Hepatocyte (in vitro differentiated cells): ENCODE measurements around the gene COX15. TPM values are rescaled to one million over a fixed set of nuclear protein-coding genes. Genes with fewer than 3 reads are reported as not detected.

Experiments used
- DNase-seq: peaks from one replicate; pipeline ENCODE4 v3.0.0-alpha.2; 2016; ENCODE audit warnings: low spot score
- H2AFZ ChIP-seq: fragments of 200-600 bp; sonication (generic); 2 replicates; pipeline ENCODE4 v1.6.0; 2016; ENCODE audit warnings: antibody characterized with exemption, mild to moderate bottlenecking
- H3K27ac ChIP-seq: fragments of 200-600 bp; sonication (generic); 2 replicates; pipeline ENCODE4 v1.5.1; 2016; ENCODE audit warnings: mild to moderate bottlenecking
- H3K27me3 ChIP-seq: fragments of 200-600 bp; sonication (generic); 2 replicates; pipeline ENCODE4 v1.6.1; 2016
- H3K36me3 ChIP-seq: fragments of 200-600 bp; sonication (generic); replicated peaks from 2 replicates; pipeline ENCODE4 v1.5.1; 2016; ENCODE audit warnings: low read depth; ENCODE audit not compliant: insufficient read depth
- H3K4me1 ChIP-seq: fragments of 200-600 bp; sonication (generic); 2 replicates; pipeline ENCODE4 v1.5.1; 2016; ENCODE audit warnings: mild to moderate bottlenecking, moderate library complexity; ENCODE audit not compliant: insufficient read depth
- H3K4me2 ChIP-seq: fragments of 200-600 bp; sonication (generic); 2 replicates; pipeline ENCODE4 v1.6.0; 2016
- H3K4me3 ChIP-seq: fragments of 200-600 bp; sonication (generic); 2 replicates; pipeline ENCODE4 v1.5.1; 2016; ENCODE audit warnings: mild to moderate bottlenecking
- H3K79me2 ChIP-seq: fragments of 200-600 bp; sonication (generic); 2 replicates; pipeline ENCODE4 v1.6.0; 2017; ENCODE audit warnings: mild to moderate bottlenecking
- H3K9me2 ChIP-seq: fragments of 200-600 bp; sonication (generic); replicated peaks from 2 replicates; pipeline ENCODE4 v1.6.0; 2017; ENCODE audit warnings: mild to moderate bottlenecking; ENCODE audit not compliant: insufficient read depth
- H3K9me3 ChIP-seq: fragments of 200-600 bp; sonication (generic); 2 replicates; pipeline ENCODE4 v1.5.1; 2016; ENCODE audit warnings: low read depth, mild to moderate bottlenecking
- H4K20me1 ChIP-seq: fragments of 200-600 bp; sonication (generic); 2 replicates; pipeline ENCODE4 v1.6.0; 2016; ENCODE audit warnings: mild to moderate bottlenecking; ENCODE audit not compliant: insufficient read depth, poor library complexity, severe bottlenecking
- CTCF ChIP-seq: fragments of 200-600 bp; sonication (generic); IDR thresholded peaks from 2 replicates; pipeline ENCODE4 v1.5.1; 2016; ENCODE audit warnings: antibody characterized with exemption, mild to moderate bottlenecking; ENCODE audit not compliant: poor library complexity
- EZH2 ChIP-seq: fragments of 200-600 bp; sonication (generic); IDR thresholded peaks from 2 replicates; pipeline ENCODE4 v1.6.1; 2016; ENCODE audit warnings: antibody characterized with exemption, mild to moderate bottlenecking, borderline replicate concordance
- EZH2phosphoT487 ChIP-seq: fragments of 200-600 bp; sonication (generic); IDR thresholded peaks from one replicate; pipeline ENCODE4 v1.6.1; 2018; ENCODE audit warnings: antibody characterized with exemption, mild to moderate bottlenecking, low read depth, moderate library complexity; ENCODE audit not compliant: unreplicated experiment, severe bottlenecking
- WGBS: methylation state at CpG from one replicate; pipeline ENCODE4 v1.1.6; 2016; ENCODE audit warnings: low lambda C conversion rate; ENCODE audit errors: missing lambda C conversion rate; 5-methylcytosine and 5-hydroxymethylcytosine counted together
- polyA plus RNA-seq: library from polyadenylated mRNA; unstranded; fragments of >200 nt; fragmentation: Nextera tagmentation; extraction: Ambion mirVana; gene quantifications from 2 replicates; pipeline ENCODE4 v1.2.1, GENCODE V29; 2016
- total RNA-seq: library from RNA; depleted of rRNA; stranded (reverse); fragments of >200 nt; gene quantifications from 2 replicates; pipeline ENCODE4 v1.2.3, GENCODE V29; 2014

The COX15 gene
- total and polyA plus RNA-seq, 2 experiments from 2014 or later: 28.5 to 42.0 TPM

- no peaks in the 10 kb centered on the region for H3K36me3 ChIP-seq
- H3K79me2 ChIP-seq: peaks cover 2% of the 10 kb centered on the region
- H3K27me3 ChIP-seq: no peaks in the 10 kb centered on the region
- H3K4me3 ChIP-seq: no peak overlapping the region
- 88% methylated on average over 1 of the region's 1 CpG for WGBS
- no peak overlapping the region for H3K4me2 ChIP-seq
- no peaks in the 10 kb centered on the region for H4K20me1 ChIP-seq
- no peak overlapping the region for H2AFZ ChIP-seq
- no peaks in the 10 kb centered on the region for H3K9me3 ChIP-seq
- no peak overlapping the region for H3K27ac ChIP-seq
- no peak for DNase-seq
- TF ChIP-seq CTCF (no peak), EZH2 (no peak), EZH2phosphoT487 (no peak)
- H3K4me1 ChIP-seq: no peaks in the 10 kb centered on the region
- H3K9me2 ChIP-seq: no peaks in the 10 kb centered on the region
Measured at GRCh38 chr10:99760321-99760720, 28.4 kb upstream of the COX15 start.

DNA sequence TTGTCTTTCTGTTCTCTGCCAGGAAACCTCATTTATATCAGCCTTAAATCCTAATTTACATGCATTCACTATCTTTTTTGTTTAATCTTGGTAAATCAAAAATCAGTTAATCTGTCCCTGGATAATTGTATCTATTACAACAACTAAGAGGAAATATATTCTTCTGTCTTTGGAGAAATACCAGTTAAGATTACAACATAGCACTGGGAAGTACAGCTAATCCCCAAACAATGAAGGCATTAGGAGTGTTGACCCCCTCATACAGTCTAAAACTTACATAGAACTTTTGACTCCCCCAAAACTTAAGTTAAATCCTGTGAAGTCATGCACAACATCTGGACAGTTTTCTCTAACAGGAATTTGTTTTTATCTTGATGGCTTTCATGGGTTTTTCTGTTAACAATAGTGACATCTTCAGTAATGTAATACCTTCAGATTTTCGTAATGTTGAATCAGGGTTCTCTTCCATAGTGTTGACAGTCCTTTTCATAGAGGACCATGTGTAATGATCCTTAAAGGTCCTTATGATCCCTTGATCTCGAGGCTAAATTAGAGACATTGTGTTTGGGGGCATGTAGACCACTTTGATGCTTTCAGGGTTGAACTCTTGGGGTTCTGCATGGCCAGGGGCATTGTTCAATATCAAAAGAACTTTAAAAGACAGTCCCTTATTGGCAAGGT, 26.4 kb upstream of the COX15 start:
- 83% methylated on average over 2 of the region's 2 CpGs for WGBS

DNA sequence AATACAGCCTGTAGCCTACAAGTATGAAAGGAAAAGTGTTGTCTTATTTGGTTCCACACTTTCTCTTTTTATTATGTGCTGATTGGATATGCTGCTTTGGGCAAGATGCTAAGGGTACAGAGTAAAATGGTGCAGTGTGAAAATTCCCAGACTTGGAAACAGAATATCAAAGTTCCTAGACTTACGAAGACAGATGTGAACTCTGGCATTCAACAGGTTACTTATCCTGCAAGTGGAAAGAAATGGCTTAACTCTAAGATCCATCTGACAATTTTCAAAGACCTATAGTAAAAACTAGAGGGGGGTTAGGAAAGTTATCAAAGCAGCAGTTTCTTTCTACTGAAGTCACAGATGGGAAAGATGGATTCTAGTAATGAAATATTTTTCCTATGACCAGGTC, 24.2 kb upstream of the COX15 start:
- Histone ChIP-seq H3K36me3 (no peaks in the 10 kb centered on the region), H3K79me2 (peaks cover 2% of the 10 kb centered on the region), H3K4me3 (no peak overlapping the region), H3K27me3 (no peaks in the 10 kb centered on the region), H3K27ac (no peak overlapping the region), H3K4me2 (no peak overlapping the region), H3K9me2 (no peaks in the 10 kb centered on the region), H4K20me1 (no peaks in the 10 kb centered on the region), H3K4me1 (no peaks in the 10 kb centered on the region), H3K9me3 (no peaks in the 10 kb centered on the region), H2AFZ (no peak overlapping the region)
- TF ChIP-seq EZH2phosphoT487 (no peak), EZH2 (no peak), CTCF (no peak)
- no peak for DNase-seq
- WGBS: 100% methylated on average over 1 of the region's 1 CpG

More for the DNA sequence above, 26.4 kb upstream of the COX15 start:
- TF ChIP-seq CTCF: no peak
- no peak for TF ChIP-seq EZH2
- no peak for TF ChIP-seq EZH2phosphoT487
- no peak for DNase-seq
- no peaks in the 10 kb centered on the region for H3K27me3 ChIP-seq
- H4K20me1 ChIP-seq: no peaks in the 10 kb centered on the region
- H3K27ac ChIP-seq: peak overlapping the region; percentile 17
- no peak overlapping the region for H2AFZ ChIP-seq
- H3K4me2 ChIP-seq: no peak overlapping the region
- H3K9me3 ChIP-seq: no peaks in the 10 kb centered on the region
- peaks cover 2% of the 10 kb centered on the region for H3K79me2 ChIP-seq
- no peaks in the 10 kb centered on the region for H3K4me1 ChIP-seq
- no peaks in the 10 kb centered on the region for H3K36me3 ChIP-seq
- no peak overlapping the region for H3K4me3 ChIP-seq
- H3K9me2 ChIP-seq: no peaks in the 10 kb centered on the region

DNA sequence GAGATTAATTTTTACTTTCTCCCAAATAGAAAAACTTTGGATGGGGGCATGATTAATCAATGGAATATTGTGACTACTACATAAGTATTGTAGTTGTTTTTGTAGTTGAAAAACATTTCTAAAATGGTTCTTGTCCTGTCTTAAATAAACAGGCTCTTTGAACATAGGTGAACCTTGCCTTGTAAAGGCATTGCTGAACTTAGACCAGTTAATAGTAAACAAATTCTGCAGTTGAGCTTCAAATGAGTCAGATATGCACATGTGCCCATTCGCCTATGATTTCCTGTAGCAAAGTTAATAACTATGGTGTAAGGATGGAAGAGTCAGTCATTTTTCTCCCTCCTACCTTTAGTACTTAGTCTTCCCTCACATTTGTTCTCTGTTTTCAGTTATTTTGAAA, 22.7 kb upstream of the COX15 start:
- DNase-seq: peak; percentile 23
- 78% methylated on average over 1 of the region's 1 CpG for WGBS
- Histone ChIP-seq H3K4me2 (no peak overlapping the region), H3K27ac (peak overlapping the region; percentile 33), H2AFZ (no peak overlapping the region), H3K79me2 (peaks cover 2% of the 10 kb centered on the region), H4K20me1 (no peaks in the 10 kb centered on the region), H3K36me3 (no peaks in the 10 kb centered on the region), H3K4me1 (no peaks in the 10 kb centered on the region), H3K9me3 (no peaks in the 10 kb centered on the region), H3K4me3 (no peak overlapping the region), H3K9me2 (no peaks in the 10 kb centered on the region), H3K27me3 (no peaks in the 10 kb centered on the region)
- TF ChIP-seq EZH2phosphoT487 (no peak), CTCF (no peak), EZH2 (no peak)
